Left ventricle myocardium inferior (tissue), 1 donor: ENCODE data around the gene SDHAF1. TPM values are rescaled to one million over a fixed set of nuclear protein-coding genes. Genes with fewer than 3 reads are reported as not detected.

Source experiments
- DNase-seq: peaks from one replicate; pipeline ENCODE4 v3.0.0-alpha.2; 2020
- H3K27ac ChIP-seq: fragments of 200-600 bp; replicated peaks from 2 replicates; pipeline ENCODE4 v1.8.0; 2021
- H3K27me3 ChIP-seq: fragments of 200-600 bp; 2 replicates; pipeline ENCODE4 v1.8.0; 2021; ENCODE audit warnings: low read depth
- H3K36me3 ChIP-seq: fragments of 200-600 bp; 2 replicates; pipeline ENCODE4 v1.8.0; 2021
- H3K4me1 ChIP-seq: fragments of 200-600 bp; 2 replicates; pipeline ENCODE4 v1.8.0; 2021
- H3K4me3 ChIP-seq: fragments of 200-600 bp; 2 replicates; pipeline ENCODE4 v1.8.0; 2021; ENCODE audit warnings: mild to moderate bottlenecking, moderate library complexity
- H3K9me3 ChIP-seq: fragments of 200-600 bp; replicated peaks from 2 replicates; pipeline ENCODE4 v1.8.0; 2021
- CTCF ChIP-seq: fragments of 200-600 bp; IDR thresholded peaks from 2 replicates; pipeline ENCODE4 v1.8.0; 2021; ENCODE audit warnings: antibody characterized with exemption, mild to moderate bottlenecking, borderline replicate concordance
- intact Hi-C: fragments of 100-400 bp; cut with micrococcal nuclease; formaldehyde crosslinking; loops from one replicate; pipeline ENCODE4 v1.11.0; 2022
- total RNA-seq: library from RNA; stranded (reverse); fragmentation: NEBNext Ultra II Directional; extraction: Animal tissue kit (Norgen Biotek cat#: 25700); gene quantifications from one replicate; pipeline ENCODE4 v1.2.1, GENCODE V29; 2021
- donor health status: DM: no; HTN: yes; CAD: no; lungs with severe emphysema.

SDHAF1 gene
- total RNA-seq, 1 donor from 2014 or later: 10.3 TPM

DNA sequence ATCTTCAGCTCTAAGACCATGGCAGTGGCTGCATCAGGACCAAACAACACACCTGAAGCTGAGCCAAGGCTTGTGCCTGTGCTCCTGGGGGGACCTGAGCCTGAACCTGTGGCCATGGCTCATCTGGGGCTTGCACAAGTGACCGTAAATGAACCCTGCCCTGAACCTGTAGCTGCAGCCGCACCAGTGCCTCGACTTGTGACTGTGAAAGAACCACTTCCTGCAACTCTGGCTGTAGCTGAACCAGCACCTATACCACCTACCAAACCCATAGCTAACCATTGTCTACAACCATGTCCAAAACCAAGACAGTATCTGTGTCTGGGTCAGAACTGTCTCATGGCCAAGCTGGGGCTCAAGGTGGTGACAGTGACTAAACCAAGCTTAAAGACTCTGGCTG, 28.2 kb upstream of the SDHAF1 start:
- intact Hi-C loops: no loop called here
- TF ChIP-seq CTCF: no peak

GRCh38 chr19:35973487-35973886, 21.5 kb upstream of the SDHAF1 start:
- Histone ChIP-seq H3K4me3 (no peak overlapping the region), H3K27ac (no peak overlapping the region), H3K27me3 (peaks cover 48% of the 10 kb centered on the region), H3K9me3 (no peaks in the 10 kb centered on the region), H3K36me3 (no peaks in the 10 kb centered on the region), H3K4me1 (no peaks in the 10 kb centered on the region)
- DNase-seq: no peak
- intact Hi-C loops: no loop called here
- TF ChIP-seq CTCF: no peak

More for the DNA sequence above, 28.2 kb upstream of the SDHAF1 start:
- H3K9me3 ChIP-seq: no peaks in the 10 kb centered on the region
- DNase-seq: no peak
- H3K27me3 ChIP-seq: peaks cover 48% of the 10 kb centered on the region
- H3K36me3 ChIP-seq: no peaks in the 10 kb centered on the region
- H3K27ac ChIP-seq: no peak overlapping the region
- H3K4me1 ChIP-seq: no peaks in the 10 kb centered on the region
- no peak overlapping the region for H3K4me3 ChIP-seq

DNA sequence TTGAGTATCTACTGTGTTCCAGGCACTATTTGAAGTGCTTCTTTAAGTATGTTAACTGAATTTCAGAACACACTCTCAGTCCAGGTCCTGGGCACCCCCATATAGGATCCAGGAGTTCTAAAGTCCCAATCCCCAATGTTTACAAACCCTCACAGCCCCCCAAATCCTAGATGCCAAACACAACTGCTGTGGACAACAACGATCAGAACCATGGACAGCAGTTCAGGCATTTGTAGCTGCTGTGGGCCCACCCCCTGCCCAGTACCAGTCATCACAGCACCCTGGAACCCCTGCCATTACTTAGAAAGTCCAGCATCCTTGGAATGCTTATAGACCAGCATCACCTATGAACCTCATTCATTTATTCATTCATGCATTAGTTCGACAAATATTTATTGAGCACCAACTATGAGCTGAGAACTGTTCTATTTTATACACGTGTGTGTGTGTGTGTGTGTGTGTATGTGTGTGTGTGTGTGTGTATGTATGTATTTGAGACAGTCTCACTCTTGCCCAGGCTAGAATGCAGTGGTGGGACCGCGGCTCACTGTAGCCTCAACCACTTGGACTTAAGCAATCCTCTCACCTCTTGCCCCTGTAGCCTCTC, 19.3 kb upstream of the SDHAF1 start:
- Histone ChIP-seq H3K27ac (no peak overlapping the region), H3K36me3 (no peaks in the 10 kb centered on the region), H3K4me3 (no peak overlapping the region), H3K9me3 (no peaks in the 10 kb centered on the region), H3K4me1 (no peaks in the 10 kb centered on the region), H3K27me3 (peaks cover 69% of the 10 kb centered on the region)
- intact Hi-C loops: no loop called here
- DNase-seq: no peak
- no peak for TF ChIP-seq CTCF

DNA sequence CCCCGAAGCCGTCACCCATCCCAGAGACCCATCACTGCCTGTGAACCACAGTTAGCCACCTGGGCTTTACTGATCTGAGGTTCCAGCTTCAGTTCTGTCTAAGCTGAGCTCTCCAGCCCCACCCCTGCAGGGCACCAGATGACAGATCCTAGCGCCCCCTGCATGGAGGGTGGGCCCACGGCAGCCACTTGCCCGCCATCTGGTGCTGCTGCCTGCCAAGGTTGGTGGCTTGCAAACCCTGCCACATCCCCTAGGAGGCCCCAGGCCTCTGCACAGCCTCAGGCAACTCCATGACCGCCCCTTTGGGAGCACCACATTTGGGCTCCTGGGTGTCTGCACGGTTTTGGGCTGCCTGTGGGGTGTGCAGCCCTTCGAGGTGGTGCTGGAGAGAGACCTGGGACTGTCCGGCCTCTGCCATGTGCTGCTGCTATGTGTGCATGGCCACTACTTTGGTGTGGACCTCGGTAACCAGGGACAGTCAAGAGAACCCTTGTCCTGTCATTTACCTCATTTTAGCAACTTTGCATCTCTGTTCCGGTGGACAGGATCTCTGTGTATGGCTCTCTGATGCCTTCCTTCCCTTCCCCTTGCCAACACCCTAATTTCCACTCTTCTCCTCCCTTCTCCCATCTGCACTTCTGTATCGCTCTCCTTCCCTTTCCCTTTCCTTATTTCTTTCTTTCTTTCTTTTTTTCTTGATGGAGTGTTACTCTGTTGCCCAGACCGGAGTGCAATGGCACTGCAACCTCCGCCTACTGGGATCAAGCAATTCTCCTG, 17.4 kb upstream of the SDHAF1 start:
- TF ChIP-seq CTCF: no peak
- Histone ChIP-seq H3K36me3 (no peaks in the 10 kb centered on the region), H3K9me3 (no peaks in the 10 kb centered on the region), H3K4me3 (no peak overlapping the region), H3K27ac (no peak overlapping the region), H3K4me1 (no peaks in the 10 kb centered on the region), H3K27me3 (peaks cover 85% of the 10 kb centered on the region)
- DNase-seq: no peak
- intact Hi-C loops: no loop called here

DNA sequence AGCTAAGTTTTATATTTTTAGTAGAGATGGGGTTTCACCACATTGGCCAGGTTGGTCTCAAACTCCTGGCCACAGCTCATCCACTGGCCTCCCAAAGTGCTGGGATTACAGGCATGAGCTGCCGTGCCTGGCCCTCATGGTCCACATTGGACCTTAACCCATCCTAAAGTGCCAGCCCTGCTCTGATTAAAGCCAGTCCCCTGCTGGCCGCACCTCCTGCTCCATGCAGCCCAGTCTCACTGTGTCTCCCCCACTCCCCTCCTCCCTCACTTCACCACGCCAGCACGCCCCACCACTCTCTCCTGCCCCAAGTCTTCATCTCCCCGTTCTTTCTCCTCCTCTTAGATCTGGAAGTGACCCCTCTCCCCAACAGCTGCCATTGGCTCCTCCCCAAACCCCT, 16.7 kb upstream of the SDHAF1 start:
- Histone ChIP-seq H3K9me3 (no peaks in the 10 kb centered on the region), H3K27ac (no peak overlapping the region), H3K4me1 (no peaks in the 10 kb centered on the region), H3K4me3 (no peak overlapping the region), H3K36me3 (no peaks in the 10 kb centered on the region), H3K27me3 (peaks cover 86% of the 10 kb centered on the region)
- no peak for DNase-seq
- no peak for TF ChIP-seq CTCF
- intact Hi-C loops: no loop called here
